Measurements from ENCODE around the gene MICAL3.

Gene MICAL3

GRCh38 chr22:17921871-17922821 lies 102.2 kb downstream of the MICAL3 start:
- Histone ChIP-seq H3K9me3 (ENCODE audit: low read depth, low read length) (no peaks in the 10 kb centered on the region), H3K36me3 (ENCODE audit: insufficient read depth, low read length) (no peaks in the 10 kb centered on the region), H3K4me3 (no peak overlapping the region), H3K27ac (no peak overlapping the region), H3K9ac (ENCODE audit: insufficient read length) (no peak overlapping the region)
- no peak for DNase-seq (ENCODE audit: low read depth, low spot score)
- no peak for TF ChIP-seq EZH2 (IDR thresholded peaks at IDR 0.05)
- no peak for TF ChIP-seq POLR2AphosphoS5 (IDR thresholded peaks at IDR 0.05; ENCODE audit: borderline replicate concordance, low read depth, low read length)

DNA sequence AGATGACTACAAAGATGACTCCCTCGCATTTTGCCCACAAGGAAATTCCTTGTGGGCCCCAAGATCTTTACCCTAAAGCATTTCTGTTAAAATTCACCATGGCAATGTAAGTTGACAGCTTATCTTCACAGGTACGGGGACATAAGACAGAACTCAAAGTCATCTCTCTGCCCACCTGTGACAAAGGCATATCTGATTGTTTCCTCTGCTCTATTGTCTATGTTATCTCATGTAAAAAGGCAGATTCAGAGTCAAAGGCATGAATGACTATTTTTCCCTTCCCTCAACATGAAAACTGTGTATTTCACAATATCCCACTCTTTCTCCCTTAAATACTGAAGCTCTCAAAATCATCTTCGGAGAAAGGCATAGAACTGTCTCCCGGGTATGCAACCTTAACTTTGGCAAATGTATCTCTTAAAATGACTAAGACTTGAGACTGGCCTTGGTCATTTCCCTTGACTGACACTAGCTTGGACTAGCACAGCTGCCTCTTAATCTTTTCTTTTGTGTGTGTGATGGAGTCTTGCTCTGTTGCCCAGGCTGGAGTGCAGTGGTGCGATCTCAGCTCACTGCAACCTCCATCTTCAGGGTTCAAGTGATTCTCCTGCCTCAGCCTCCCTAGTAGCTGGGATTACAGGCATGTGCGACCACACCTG lies 103.2 kb downstream of the MICAL3 start:
- Histone ChIP-seq H3K36me3 (ENCODE audit: insufficient read depth, low read length) (no peaks in the 10 kb centered on the region), H3K27ac (no peak overlapping the region), H3K9me3 (ENCODE audit: low read depth, low read length) (no peaks in the 10 kb centered on the region), H3K9ac (ENCODE audit: insufficient read length) (no peak overlapping the region), H3K4me3 (no peak overlapping the region)
- no peak for DNase-seq (ENCODE audit: low read depth, low spot score)
- TF ChIP-seq EZH2 (IDR thresholded peaks at IDR 0.05), result no peak
- TF ChIP-seq FOXP2 (optimal IDR thresholded peaks at IDR 0.05; ENCODE audit: control extremely low read depth, extremely low read length, insufficient read depth), result no peak
- no peak for TF ChIP-seq POLR2AphosphoS5 (IDR thresholded peaks at IDR 0.05; ENCODE audit: borderline replicate concordance, low read depth, low read length)

DNA sequence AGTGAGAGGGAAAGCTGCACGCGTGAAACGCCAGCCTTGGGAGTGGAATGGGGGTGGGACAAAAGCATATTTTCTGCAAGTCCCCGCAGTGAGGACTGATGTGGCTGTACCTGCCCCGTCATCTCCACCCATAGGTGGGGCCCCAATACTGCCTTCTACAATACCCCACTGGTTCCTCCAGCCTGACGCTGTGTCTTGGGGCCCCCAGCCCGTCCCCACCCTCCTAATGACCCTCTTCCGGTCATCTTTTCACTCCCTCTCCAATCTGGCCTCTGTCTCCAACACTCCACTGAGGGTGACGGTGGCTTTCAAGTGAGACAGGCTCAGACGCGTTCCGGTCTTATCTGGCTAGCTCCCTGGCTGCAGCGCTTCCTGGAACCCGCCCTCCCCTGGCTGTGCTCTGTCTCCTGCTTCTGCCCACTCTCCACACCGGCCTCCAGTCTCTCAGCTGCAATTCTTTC lies 104.2 kb downstream of the MICAL3 start:
- H3K9me3 ChIP-seq (ENCODE audit: low read depth, low read length), result no peaks in the 10 kb centered on the region
- no peaks in the 10 kb centered on the region for H3K36me3 ChIP-seq (ENCODE audit: insufficient read depth, low read length)
- no peak overlapping the region for H3K27ac ChIP-seq
- TF ChIP-seq EZH2 (IDR thresholded peaks at IDR 0.05) (no peak), POLR2AphosphoS5 (IDR thresholded peaks at IDR 0.05; ENCODE audit: borderline replicate concordance, low read depth, low read length) (no peak)
- no peak overlapping the region for H3K9ac ChIP-seq (ENCODE audit: insufficient read length)
- H3K4me3 ChIP-seq, result no peak overlapping the region
- DNase-seq (ENCODE audit: low read depth, low spot score), result no peak

- TF ChIP-seq EZH2 (IDR thresholded peaks at IDR 0.05), result no peak
- no peak for TF ChIP-seq POLR2AphosphoS5 (IDR thresholded peaks at IDR 0.05; ENCODE audit: borderline replicate concordance, low read depth, low read length)
- TF ChIP-seq FOXP2 (optimal IDR thresholded peaks at IDR 0.05; ENCODE audit: control extremely low read depth, extremely low read length, insufficient read depth), result no peak
- Histone ChIP-seq H3K36me3 (ENCODE audit: insufficient read depth, low read length) (no peaks in the 10 kb centered on the region), H3K9ac (ENCODE audit: insufficient read length) (no peak overlapping the region), H3K9me3 (ENCODE audit: low read depth, low read length) (no peaks in the 10 kb centered on the region), H3K4me3 (no peak overlapping the region), H3K27ac (no peak overlapping the region)
- no peak for DNase-seq (ENCODE audit: low read depth, low spot score)
These were observed 104.9 kb downstream of the MICAL3 start for GRCh38 chr22:17919276-17920144.

DNA sequence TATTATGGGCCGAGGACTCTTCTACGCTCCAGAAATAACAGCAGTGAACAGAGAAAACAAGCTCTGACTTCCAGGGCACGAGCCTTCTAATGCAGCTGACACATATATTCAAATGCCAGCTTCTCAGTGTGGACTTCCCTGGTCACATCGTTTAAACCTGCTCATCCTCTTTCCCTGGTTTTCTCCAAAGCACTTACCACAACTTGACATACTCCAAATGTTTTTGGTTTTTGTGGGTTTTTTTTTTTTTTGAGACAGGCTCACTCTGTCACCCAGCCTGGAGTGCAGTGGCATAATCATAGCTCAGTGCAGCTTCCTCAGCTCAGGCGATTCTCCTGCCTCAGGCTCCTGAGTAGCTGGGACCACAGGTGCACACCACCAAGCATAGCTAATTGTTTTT lies 105.5 kb downstream of the MICAL3 start:
- DNase-seq (ENCODE audit: low read depth, low spot score), result no peak

GRCh38 chr22:17917490-17917983 lies 106.8 kb downstream of the MICAL3 start:
- no peak overlapping the region for H3K27ac ChIP-seq
- no peaks in the 10 kb centered on the region for H3K9me3 ChIP-seq (ENCODE audit: low read depth, low read length)
- no peak overlapping the region for H3K4me3 ChIP-seq
- no peak overlapping the region for H3K9ac ChIP-seq (ENCODE audit: insufficient read length)
- TF ChIP-seq POLR2AphosphoS5 (IDR thresholded peaks at IDR 0.05; ENCODE audit: borderline replicate concordance, low read depth, low read length) (no peak), EZH2 (IDR thresholded peaks at IDR 0.05) (no peak), FOXP2 (optimal IDR thresholded peaks at IDR 0.05; ENCODE audit: control extremely low read depth, extremely low read length, insufficient read depth) (no peak)
- no peaks in the 10 kb centered on the region for H3K36me3 ChIP-seq (ENCODE audit: insufficient read depth, low read length)
- DNase-seq (ENCODE audit: low read depth, low spot score), result no peak

More for the DNA sequence above, 105.5 kb downstream of the MICAL3 start:
- no peak overlapping the region for H3K9ac ChIP-seq (ENCODE audit: insufficient read length)
- no peak for TF ChIP-seq POLR2AphosphoS5 (IDR thresholded peaks at IDR 0.05; ENCODE audit: borderline replicate concordance, low read depth, low read length)
- no peak overlapping the region for H3K4me3 ChIP-seq
- H3K9me3 ChIP-seq (ENCODE audit: low read depth, low read length), result no peaks in the 10 kb centered on the region
- H3K27ac ChIP-seq, result no peak overlapping the region
- H3K36me3 ChIP-seq (ENCODE audit: insufficient read depth, low read length), result no peaks in the 10 kb centered on the region

DNA sequence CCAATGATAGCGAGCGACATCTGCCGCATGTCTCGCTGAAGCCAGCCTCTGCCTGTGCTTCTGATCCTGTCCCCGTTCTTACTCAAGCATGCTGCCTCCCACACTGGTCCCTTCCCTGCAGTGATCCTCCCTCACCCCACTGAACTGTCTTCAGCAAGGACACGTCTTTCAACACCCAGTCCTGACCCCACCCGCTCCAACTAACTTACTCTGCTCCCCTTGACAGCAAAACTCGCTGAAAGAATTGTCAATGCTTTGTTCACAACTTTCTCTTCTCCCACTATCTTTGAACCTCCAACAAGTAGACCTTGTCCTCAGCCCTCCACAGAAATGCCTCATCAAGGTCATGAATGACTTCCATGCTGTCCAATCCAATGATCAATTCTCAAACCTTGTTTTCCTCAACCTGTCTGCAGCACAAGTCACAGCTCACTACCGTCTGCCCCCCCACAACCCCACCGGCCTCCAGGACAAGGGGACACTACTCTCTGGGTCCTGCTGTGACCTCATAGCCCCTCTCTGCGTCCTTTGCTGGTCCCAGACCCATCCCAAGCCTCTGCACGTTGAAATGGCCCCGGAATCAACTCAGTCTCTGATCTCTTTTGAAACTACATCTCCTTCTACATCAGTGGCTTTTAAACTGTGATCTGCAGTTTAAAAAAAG lies 108.0 kb downstream of the MICAL3 start:
- Histone ChIP-seq H3K9ac (ENCODE audit: insufficient read length) (no peak overlapping the region), H3K27ac (no peak overlapping the region), H3K36me3 (ENCODE audit: insufficient read depth, low read length) (peaks cover 4% of the 10 kb centered on the region; the same call in 1 of the 2 replicates), H3K9me3 (ENCODE audit: low read depth, low read length) (no peaks in the 10 kb centered on the region), H3K4me3 (no peak overlapping the region)
- TF ChIP-seq FOXP2 (optimal IDR thresholded peaks at IDR 0.05; ENCODE audit: control extremely low read depth, extremely low read length, insufficient read depth) (no peak), POLR2AphosphoS5 (IDR thresholded peaks at IDR 0.05; ENCODE audit: borderline replicate concordance, low read depth, low read length) (no peak), EZH2 (IDR thresholded peaks at IDR 0.05) (no peak)
- no peak for DNase-seq (ENCODE audit: low read depth, low spot score)
